Measurements from ENCODE around the gene MARCHF6. TPM values are rescaled to one million over a fixed set of nuclear protein-coding genes. Genes with fewer than 3 reads are reported as not detected.
"Not testable (repeated sequence)": the region's sequence is repeated elsewhere in the genome, so short reads cannot be mapped to it uniquely, and the experiment has no call there.

The MARCHF6 gene
- polyA plus RNA-seq, 2 donors: 23.3 to 57.9 TPM

GRCh38 chr5:10374046-10375022 is 20.8 kb downstream of the MARCHF6 start:
- Histone ChIP-seq H3K9me3 (ENCODE audit: control insufficient read depth in 2 of 2, insufficient read depth in 1 of 2, low read depth in 1 of 2, low read length in 1 of 2) (no peaks in the 10 kb centered on the region), H3K4me1 (ENCODE audit: control insufficient read depth in 2 of 2, insufficient read depth in 2 of 2, low read length in 1 of 2) (peaks cover 6 to 14% of the 10 kb centered on the region in 2 donors), H3K27me3 (ENCODE audit: control insufficient read depth in 1 of 2, insufficient read depth in 2 of 2, low read length in 2 of 2) (no peaks in the 10 kb centered on the region), H3K36me3 (ENCODE audit: control insufficient read depth in 2 of 2, insufficient read depth in 2 of 2, low read length in 1 of 2) (no peaks in the 10 kb centered on the region), H3K27ac (ENCODE audit: low read depth in 2 of 2, low read length in 1 of 2) (no peak overlapping the region), H3K4me3 (ENCODE audit: low read depth in 1 of 2, low read length in 2 of 2) (no peak overlapping the region)
- WGBS, 2 donors: 56 to 59% methylated on average over 11 of the region's 11 CpGs

DNA sequence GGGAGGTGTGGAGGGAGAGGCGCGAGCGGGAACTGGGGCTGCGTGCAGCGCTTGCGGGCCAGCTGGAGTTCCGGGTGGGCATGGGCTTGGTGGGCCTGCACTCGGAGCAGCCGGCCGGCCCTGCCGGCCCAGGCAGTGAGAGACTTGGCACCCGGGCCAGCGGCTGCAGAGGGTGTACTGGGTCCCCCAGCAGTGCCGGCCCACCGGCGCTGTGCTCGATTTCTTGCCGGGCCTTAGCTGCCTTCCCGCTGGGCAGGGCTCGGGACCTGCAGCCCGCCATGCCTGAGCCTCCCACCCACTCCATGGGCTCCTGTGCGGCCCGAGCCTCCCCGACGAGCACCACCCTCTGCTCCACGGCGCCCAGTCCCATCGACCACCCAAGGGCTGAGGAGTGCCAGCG is 21.7 kb downstream of the MARCHF6 start:
- H3K9me3 ChIP-seq (ENCODE audit: control insufficient read depth in 2 of 2, insufficient read depth in 1 of 2, low read depth in 1 of 2, low read length in 1 of 2); H3K27ac ChIP-seq (ENCODE audit: low read depth in 2 of 2, low read length in 1 of 2); H3K4me3 ChIP-seq (ENCODE audit: low read depth in 1 of 2, low read length in 2 of 2); H3K27me3 ChIP-seq (ENCODE audit: control insufficient read depth in 1 of 2, insufficient read depth in 2 of 2, low read length in 2 of 2); H3K36me3 ChIP-seq (ENCODE audit: control insufficient read depth in 2 of 2, insufficient read depth in 2 of 2, low read length in 1 of 2): not testable (repeated sequence)
- H3K4me1 ChIP-seq (ENCODE audit: control insufficient read depth in 2 of 2, insufficient read depth in 2 of 2, low read length in 1 of 2): peaks cover 6 to 14% of the 10 kb centered on the region in 2 donors
- whole genome bisulfite sequencing, 2 donors: 96 to 100% methylated on average over 12 to 29 of the region's 29 CpGs

DNA sequence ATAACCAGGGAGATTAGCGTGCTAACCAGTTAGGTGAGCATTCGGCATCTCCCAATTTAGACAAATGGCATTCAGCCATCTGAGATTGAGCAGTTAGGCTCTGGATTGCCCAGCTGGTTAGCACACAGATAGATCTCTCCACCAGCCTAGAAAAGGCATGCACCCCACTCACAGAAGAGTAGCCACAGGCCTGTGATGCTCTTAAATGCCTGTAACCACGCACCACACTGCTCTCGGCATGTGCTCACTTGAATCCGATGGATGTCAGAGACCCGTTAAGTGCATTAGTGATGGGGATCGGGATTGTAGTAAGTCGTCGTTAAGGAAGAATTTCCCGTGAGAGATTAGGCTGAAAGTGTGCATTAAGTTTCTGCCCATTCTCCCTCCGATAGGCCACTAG is 23.0 kb downstream of the MARCHF6 start:
- Histone ChIP-seq H3K4me1 (ENCODE audit: control insufficient read depth in 2 of 2, insufficient read depth in 2 of 2, low read length in 1 of 2) (peaks cover 6 to 14% of the 10 kb centered on the region in 2 donors), H3K27me3 (ENCODE audit: control insufficient read depth in 1 of 2, insufficient read depth in 2 of 2, low read length in 2 of 2) (no peaks in the 10 kb centered on the region), H3K36me3 (ENCODE audit: control insufficient read depth in 2 of 2, insufficient read depth in 2 of 2, low read length in 1 of 2) (no peaks in the 10 kb centered on the region), H3K27ac (ENCODE audit: low read depth in 2 of 2, low read length in 1 of 2) (no peak overlapping the region), H3K9me3 (ENCODE audit: control insufficient read depth in 2 of 2, insufficient read depth in 1 of 2, low read depth in 1 of 2, low read length in 1 of 2) (no peaks in the 10 kb centered on the region), H3K4me3 (ENCODE audit: low read depth in 1 of 2, low read length in 2 of 2) (no peak overlapping the region)
- WGBS, 2 donors: 82 to 83% methylated on average over 11 of the region's 11 CpGs

DNA sequence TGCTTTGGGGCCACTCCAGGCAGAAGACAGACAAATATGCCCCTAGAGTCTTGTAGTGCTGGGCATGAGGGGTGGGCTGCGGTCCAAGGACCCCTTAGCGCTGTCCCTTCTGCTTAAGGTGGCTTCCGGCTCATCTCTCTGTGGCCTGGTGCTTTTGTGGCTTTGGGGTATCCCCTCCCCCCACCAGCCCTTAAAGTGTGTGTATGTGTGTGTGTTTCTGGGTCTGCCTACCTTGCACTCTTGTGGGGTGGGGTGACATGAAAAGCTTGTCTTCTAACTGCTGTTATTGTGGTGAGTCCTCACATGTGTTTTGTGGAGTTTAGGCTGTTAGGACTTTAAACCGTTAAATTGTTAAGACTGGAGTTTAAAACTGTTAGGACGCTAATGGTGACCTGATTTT is 23.6 kb downstream of the MARCHF6 start:
- H3K4me1 ChIP-seq (ENCODE audit: control insufficient read depth in 2 of 2, insufficient read depth in 2 of 2, low read length in 1 of 2): peaks cover 6 to 14% of the 10 kb centered on the region in 2 donors
- no peak overlapping the region for H3K4me3 ChIP-seq (ENCODE audit: low read depth in 1 of 2, low read length in 2 of 2)
- no peaks in the 10 kb centered on the region for H3K27me3 ChIP-seq (ENCODE audit: control insufficient read depth in 1 of 2, insufficient read depth in 2 of 2, low read length in 2 of 2)
- H3K27ac ChIP-seq (ENCODE audit: low read depth in 2 of 2, low read length in 1 of 2): peak overlapping the region in 1 of 2 donors; percentile 17
- H3K36me3 ChIP-seq (ENCODE audit: control insufficient read depth in 2 of 2, insufficient read depth in 2 of 2, low read length in 1 of 2): no peaks in the 10 kb centered on the region
- WGBS, 2 donors: 81 to 83% methylated on average over 5 of the region's 5 CpGs
- H3K9me3 ChIP-seq (ENCODE audit: control insufficient read depth in 2 of 2, insufficient read depth in 1 of 2, low read depth in 1 of 2, low read length in 1 of 2): no peaks in the 10 kb centered on the region

GRCh38 chr5:10381803-10382202 is 28.3 kb downstream of the MARCHF6 start:
- Histone ChIP-seq H3K36me3 (ENCODE audit: control insufficient read depth in 2 of 2, insufficient read depth in 2 of 2, low read length in 1 of 2) (peaks cover 0 to under 1% of the 10 kb centered on the region in 2 donors), H3K27ac (ENCODE audit: low read depth in 2 of 2, low read length in 1 of 2) (no peak overlapping the region), H3K4me1 (ENCODE audit: control insufficient read depth in 2 of 2, insufficient read depth in 2 of 2, low read length in 1 of 2) (peaks cover 0 to 4% of the 10 kb centered on the region in 2 donors), H3K9me3 (ENCODE audit: control insufficient read depth in 2 of 2, insufficient read depth in 1 of 2, low read depth in 1 of 2, low read length in 1 of 2) (no peaks in the 10 kb centered on the region), H3K4me3 (ENCODE audit: low read depth in 1 of 2, low read length in 2 of 2) (no peak overlapping the region), H3K27me3 (ENCODE audit: control insufficient read depth in 1 of 2, insufficient read depth in 2 of 2, low read length in 2 of 2) (no peaks in the 10 kb centered on the region)
- WGBS, 2 donors: 90 to 96% methylated on average over 4 of the region's 4 CpGs

DNA sequence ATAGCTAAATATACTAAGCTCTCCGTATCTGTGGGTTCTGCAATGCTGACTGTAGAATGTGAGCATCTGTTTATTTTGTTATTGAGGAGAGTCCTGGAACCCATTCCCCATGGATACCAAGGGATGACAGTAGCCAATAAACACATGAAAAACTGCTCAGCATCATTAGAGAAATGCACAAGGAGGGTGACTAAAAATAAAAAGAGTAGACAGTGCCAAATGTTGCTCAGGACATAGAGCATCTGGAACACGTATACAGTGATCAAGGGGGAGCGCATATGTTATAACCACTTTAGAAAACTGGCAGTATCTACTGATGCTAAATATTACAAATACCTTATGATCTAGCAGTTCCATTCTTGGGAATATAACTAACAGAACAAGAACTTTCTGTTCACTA is 31.0 kb downstream of the MARCHF6 start:
- H3K27ac ChIP-seq (ENCODE audit: low read depth in 2 of 2, low read length in 1 of 2): no peak overlapping the region
- H3K27me3 ChIP-seq (ENCODE audit: control insufficient read depth in 1 of 2, insufficient read depth in 2 of 2, low read length in 2 of 2): no peaks in the 10 kb centered on the region
- WGBS, 2 donors: 79 to 83% methylated on average over 3 of the region's 3 CpGs
- no peaks in the 10 kb centered on the region for H3K9me3 ChIP-seq (ENCODE audit: control insufficient read depth in 2 of 2, insufficient read depth in 1 of 2, low read depth in 1 of 2, low read length in 1 of 2)
- H3K4me1 ChIP-seq (ENCODE audit: control insufficient read depth in 2 of 2, insufficient read depth in 2 of 2, low read length in 1 of 2): no peaks in the 10 kb centered on the region
- peaks cover 0 to 2% of the 10 kb centered on the region in 2 donors for H3K36me3 ChIP-seq (ENCODE audit: control insufficient read depth in 2 of 2, insufficient read depth in 2 of 2, low read length in 1 of 2)
- H3K4me3 ChIP-seq (ENCODE audit: low read depth in 1 of 2, low read length in 2 of 2): no peak overlapping the region

- Histone ChIP-seq H3K27me3 (ENCODE audit: control insufficient read depth in 1 of 2, insufficient read depth in 2 of 2, low read length in 2 of 2) (no peaks in the 10 kb centered on the region), H3K27ac (ENCODE audit: low read depth in 2 of 2, low read length in 1 of 2) (no peak overlapping the region), H3K36me3 (ENCODE audit: control insufficient read depth in 2 of 2, insufficient read depth in 2 of 2, low read length in 1 of 2) (peaks cover 3 to 7% of the 10 kb centered on the region in 2 donors), H3K4me3 (ENCODE audit: low read depth in 1 of 2, low read length in 2 of 2) (no peak overlapping the region), H3K4me1 (ENCODE audit: control insufficient read depth in 2 of 2, insufficient read depth in 2 of 2, low read length in 1 of 2) (no peaks in the 10 kb centered on the region), H3K9me3 (ENCODE audit: control insufficient read depth in 2 of 2, insufficient read depth in 1 of 2, low read depth in 1 of 2, low read length in 1 of 2) (no peaks in the 10 kb centered on the region)
- 76 to 82% methylated on average over 4 of the region's 4 CpGs for WGBS, 2 donors
Observed at GRCh38 chr5:10387690-10388089, 34.2 kb downstream of the MARCHF6 start.

GRCh38 chr5:10391130-10391529 is 37.6 kb downstream of the MARCHF6 start:
- 96 to 98% methylated on average over 1 of the region's 1 CpG for WGBS, 2 donors
- no peaks in the 10 kb centered on the region for H3K4me1 ChIP-seq (ENCODE audit: control insufficient read depth in 2 of 2, insufficient read depth in 2 of 2, low read length in 1 of 2)
- no peaks in the 10 kb centered on the region for H3K9me3 ChIP-seq (ENCODE audit: control insufficient read depth in 2 of 2, insufficient read depth in 1 of 2, low read depth in 1 of 2, low read length in 1 of 2)
- no peak overlapping the region for H3K27ac ChIP-seq (ENCODE audit: low read depth in 2 of 2, low read length in 1 of 2)
- H3K4me3 ChIP-seq (ENCODE audit: low read depth in 1 of 2, low read length in 2 of 2): no peak overlapping the region
- H3K36me3 ChIP-seq (ENCODE audit: control insufficient read depth in 2 of 2, insufficient read depth in 2 of 2, low read length in 1 of 2): peaks cover 5 to 12% of the 10 kb centered on the region in 2 donors
- H3K27me3 ChIP-seq (ENCODE audit: control insufficient read depth in 1 of 2, insufficient read depth in 2 of 2, low read length in 2 of 2): no peaks in the 10 kb centered on the region

DNA sequence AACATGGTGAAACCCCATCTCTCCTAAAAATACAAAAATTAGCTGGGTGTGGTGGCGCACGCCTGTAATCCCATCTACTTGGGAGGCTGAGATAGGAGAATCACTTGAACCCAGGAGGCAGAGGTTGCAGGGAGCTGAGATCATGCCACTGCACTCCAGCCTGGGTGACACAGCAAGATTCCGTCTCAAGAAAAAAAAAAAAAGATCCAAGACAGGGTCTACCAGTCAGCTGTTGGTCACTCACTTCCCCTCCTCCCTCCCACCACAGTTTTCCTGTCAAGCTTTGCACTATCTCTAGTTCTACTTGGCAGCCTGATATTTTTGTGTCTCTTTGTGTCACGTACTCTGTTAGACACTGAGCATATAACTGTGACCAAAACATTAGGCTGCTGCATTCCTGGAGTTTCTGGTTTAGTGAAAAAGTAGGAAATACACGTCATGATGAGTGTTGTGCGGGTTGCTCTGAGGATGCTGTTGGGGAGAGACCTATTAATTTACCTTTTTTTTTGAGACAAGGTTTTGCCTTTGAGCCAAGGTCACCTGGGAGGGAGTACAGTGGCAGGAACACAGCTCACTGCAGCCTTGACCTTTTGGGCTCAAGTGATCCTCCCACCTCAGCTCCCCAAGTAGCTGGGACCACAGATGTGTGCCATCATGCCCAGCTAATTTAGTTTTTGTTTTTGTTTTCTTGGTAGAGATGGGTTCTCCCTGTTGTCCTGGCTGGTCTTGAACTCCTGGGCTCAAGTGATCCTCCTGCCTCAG is 39.3 kb downstream of the MARCHF6 start:
- not testable (repeated sequence) for H3K4me1 ChIP-seq (ENCODE audit: control insufficient read depth in 2 of 2, insufficient read depth in 2 of 2, low read length in 1 of 2); H3K27me3 ChIP-seq (ENCODE audit: control insufficient read depth in 1 of 2, insufficient read depth in 2 of 2, low read length in 2 of 2)
- H3K36me3 ChIP-seq (ENCODE audit: control insufficient read depth in 2 of 2, insufficient read depth in 2 of 2, low read length in 1 of 2): peaks cover 5 to 15% of the 10 kb centered on the region in 2 donors

More for the DNA sequence above, 39.3 kb downstream of the MARCHF6 start:
- not testable (repeated sequence) for H3K9me3 ChIP-seq (ENCODE audit: control insufficient read depth in 2 of 2, insufficient read depth in 1 of 2, low read depth in 1 of 2, low read length in 1 of 2); H3K27ac ChIP-seq (ENCODE audit: low read depth in 2 of 2, low read length in 1 of 2); H3K4me3 ChIP-seq (ENCODE audit: low read depth in 1 of 2, low read length in 2 of 2)
- 92 to 96% methylated on average over 6 of the region's 6 CpGs for whole genome bisulfite sequencing, 2 donors
